ENCODE data around the gene RXFP1.
A peak's percentile ranks its signal among the peaks of the same experiment; 100 is the strongest.
"Not testable (repeated sequence)": the region's sequence is repeated elsewhere in the genome, so short reads cannot be mapped to it uniquely, and the experiment has no call there.

RXFP1 gene

DNA sequence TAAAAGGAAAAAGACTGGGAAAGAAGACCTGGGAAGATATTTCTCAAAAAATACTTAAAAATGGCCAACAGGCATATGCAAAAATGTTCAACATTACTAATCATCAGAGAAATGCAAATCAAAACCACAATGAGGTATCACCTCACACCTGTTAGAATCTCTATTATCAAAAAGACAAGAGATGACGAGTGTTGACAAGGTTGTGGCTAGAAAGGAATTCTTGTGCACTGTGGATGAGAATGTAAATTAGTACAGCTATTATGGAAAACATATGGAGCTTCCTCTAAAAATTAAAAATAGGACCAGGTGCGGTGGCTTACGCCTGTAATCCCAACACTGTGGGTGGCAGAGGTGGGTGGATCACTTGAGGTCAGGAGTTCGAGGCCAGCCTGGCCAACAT is 100.0 kb downstream of the RXFP1 start:
- no peak for DNase-seq

DNA sequence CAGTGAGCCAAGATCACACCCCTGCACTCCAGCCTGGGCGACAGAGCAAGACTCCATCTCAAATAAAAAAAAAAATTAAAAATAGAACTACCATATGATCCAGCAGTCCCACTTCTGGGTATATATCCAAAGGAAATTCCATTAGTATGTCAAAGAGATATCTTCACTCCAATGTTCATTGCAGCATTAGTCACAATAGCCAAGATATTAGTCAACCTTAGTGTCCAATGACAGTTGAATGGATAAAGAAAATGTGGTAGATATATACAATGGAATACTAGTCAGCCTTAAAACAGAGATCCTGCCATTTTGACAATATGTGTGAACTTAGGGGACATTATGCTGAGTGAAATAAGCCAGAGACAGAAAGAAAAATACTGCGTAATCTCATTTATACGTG is 100.6 kb downstream of the RXFP1 start:
- DNase-seq: no peak

DNA sequence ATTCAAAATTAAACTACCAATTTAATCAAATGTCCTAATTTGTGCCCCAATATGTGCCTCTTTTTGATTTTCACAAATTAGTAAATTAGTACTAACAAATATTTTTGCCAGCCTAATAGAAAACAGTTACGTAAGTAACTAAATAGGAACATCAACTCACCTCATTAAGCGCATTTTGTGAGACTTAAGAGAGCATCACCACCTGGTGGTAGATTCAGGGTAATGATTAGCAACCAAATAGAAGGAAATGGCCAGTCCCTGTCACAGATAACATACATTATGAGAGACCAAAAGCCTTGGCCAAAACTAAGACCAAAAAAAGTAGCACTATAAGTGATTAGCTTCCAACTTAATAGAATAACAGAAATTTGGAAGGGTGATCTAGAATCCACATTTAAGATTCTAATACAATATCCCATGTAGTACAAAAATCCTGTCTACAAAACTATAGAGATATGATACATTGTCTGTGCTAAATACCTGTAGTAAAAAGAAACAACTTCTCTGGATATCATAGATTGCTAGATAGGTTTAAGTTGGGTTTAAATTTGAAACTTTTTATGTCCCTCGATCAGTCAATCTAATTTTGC is 103.3 kb downstream of the RXFP1 start:
- DNase-seq: no peak

DNA sequence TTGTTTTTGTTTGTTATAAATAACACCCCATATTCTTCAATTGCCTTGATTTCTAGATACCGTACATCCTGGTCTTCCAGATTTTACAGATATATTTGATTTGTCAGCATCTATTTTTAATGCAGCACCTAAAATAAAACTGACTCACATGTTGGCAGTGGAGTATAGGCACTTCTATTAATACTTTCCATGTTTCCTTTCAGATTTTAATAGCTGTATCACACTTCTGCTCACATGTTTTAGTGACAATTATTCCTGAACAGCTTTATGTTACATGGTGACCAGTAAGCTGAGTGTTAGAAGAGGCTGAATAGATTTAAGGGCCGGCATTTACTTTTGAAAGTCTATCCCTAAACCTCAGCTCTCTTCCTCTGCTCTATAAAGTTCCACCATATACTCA is 103.9 kb downstream of the RXFP1 start:
- no peak for DNase-seq

DNA sequence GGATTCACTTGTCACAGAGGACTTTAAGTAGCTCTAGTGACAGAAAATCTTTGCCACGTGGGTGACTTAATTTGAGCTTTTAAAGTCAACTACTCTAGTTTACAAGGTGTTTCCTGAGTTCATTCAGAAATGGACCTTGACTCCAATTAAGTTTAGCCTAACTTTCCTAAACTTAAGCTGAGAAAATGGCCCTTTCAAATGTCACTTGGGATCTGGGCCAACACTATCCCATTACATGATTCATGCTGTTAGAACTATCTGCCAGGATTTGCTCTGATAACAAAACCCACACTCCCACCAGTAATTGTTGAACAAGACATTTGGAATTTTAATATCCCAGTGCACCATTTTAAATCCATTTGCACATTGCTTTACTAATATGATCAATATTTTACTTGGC is 109.2 kb downstream of the RXFP1 start:
- DNase-seq: no peak

DNA sequence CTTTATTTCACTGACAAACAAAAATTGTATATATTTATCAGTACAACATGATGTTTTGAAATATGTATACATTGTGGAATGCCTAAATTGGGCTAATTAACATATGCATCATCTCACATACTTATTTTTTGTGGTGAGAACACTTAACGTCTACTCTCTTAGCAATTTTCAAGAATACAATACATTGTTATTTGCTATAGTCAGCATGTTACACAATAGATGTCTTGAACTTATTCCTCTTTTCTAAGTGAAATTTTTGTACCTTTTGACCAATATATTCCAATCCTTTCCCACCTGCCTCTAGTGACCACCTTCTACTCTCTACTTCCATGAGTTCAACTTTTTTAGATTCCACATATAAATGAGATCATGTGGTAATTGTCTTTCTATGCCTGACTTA is 114.9 kb downstream of the RXFP1 start:
- no peak for DNase-seq

DNA sequence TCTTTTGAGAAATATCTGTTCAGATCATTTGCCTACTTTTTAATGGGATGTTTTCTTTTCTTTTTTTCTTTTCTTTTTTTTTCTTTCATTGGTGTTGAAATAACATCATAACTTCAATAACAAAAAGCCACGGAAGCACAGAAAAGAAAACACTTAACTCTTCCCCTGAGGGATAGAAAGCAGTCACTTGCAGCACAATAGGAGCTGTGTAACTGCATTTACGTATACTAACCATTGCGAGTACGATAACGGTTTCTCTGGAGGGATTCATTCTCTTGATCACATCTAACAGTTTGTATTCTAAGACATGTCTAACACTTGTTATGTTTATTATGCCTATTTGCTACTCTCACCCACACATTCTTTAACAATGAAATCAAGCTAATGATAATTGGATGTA is 122.7 kb downstream of the RXFP1 start:
- DNase-seq: no peak

DNA sequence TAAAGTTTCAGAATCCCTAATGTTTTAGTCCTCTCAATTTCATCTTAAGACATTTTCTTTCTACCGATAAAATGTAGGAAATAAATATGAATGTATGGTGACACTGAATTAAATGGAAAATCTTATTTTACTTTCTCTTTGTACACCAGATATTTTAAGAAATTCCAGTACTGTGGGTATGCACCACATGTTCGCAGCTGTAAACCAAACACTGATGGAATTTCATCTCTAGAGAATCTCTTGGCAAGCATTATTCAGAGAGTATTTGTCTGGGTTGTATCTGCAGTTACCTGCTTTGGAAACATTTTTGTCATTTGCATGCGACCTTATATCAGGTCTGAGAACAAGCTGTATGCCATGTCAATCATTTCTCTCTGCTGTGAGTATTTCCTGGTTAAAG is 123.1 kb downstream of the RXFP1 start:
- DNase-seq: no peak

DNA sequence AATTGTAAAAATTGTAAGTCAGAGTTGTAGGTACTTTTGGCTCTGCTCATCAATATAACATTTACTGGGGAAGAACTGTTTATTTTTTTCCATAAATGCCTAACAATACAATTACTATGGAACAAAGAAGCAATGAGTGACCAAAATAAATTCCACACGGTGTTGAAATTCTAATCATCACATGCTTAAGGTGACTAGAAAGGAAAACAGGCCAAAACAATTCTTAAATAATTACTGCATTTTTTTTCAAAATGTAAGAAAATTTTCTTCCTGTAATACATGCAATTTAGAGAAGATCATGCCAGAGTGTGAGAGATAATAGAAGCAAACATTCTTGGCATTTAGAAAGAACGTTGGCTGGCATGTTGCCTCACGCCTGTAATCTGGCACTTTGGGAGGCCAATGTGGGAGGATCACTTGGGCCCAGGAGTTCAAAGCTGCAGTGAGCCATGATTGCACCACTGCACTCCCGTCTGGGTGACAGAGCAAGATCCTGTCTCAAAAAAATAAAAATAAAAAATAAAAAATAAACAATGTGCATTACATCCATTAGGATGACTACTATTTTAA is 127.5 kb downstream of the RXFP1 start:
- no peak for DNase-seq

DNA sequence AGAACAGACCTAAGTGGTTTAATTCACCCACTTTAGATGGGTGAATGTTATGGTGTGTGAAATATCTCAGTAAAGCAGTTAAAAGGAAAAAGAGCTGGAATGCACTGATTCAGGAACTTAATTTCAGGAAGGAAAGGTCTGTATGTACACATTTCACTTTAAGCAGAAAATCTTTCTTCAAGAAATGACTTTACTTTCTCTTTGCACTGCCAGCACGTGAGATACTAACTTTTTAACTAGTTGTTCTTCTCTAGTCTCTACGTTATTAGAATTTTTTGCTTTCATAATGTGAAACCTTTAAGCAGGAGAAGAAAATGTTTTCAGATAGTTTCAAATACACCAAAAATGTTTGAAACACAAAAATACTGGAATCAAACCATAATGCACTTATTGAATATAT is 131.2 kb downstream of the RXFP1 start:
- DNase-seq: no peak

DNA sequence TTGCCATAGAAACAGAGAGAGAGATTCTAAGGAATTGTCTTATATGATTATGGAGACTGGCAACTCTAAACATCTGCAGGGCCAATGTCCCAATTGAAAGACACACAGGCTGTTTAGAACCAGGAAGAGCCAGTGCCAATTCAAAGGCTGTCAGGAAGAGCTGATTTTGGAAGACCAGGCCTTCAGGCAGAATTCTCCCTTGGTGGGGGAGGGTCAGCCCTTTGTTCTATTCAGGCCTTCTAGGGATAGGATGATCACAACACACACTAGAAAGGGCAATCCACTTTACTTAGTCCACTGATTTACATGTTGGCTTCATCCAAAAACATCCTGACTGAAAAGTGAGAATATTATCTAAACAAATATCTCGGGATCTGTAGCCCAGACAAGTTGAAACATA is 134.8 kb downstream of the RXFP1 start:
- no peak for DNase-seq

DNA sequence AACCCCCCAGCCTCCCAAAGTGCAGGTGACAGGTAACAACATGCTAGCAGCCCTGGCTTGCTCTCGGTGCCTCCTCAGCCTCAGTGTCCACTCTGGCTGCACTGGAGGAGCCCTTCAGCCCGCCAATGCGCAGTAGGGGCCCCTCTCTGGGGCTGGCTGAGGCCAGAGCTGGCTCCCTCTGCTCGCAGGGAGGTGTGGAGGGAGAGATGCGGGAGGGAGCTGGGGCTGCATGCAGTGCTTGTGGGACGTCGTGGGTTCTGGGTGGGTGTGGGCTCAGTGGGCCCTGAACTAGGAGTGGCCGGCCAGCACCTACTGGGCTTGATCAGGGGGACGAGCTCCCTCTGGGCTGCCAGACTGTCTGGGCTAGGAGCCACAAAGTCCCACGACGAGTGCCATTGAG is 135.6 kb downstream of the RXFP1 start:
- no peak for DNase-seq

DNA sequence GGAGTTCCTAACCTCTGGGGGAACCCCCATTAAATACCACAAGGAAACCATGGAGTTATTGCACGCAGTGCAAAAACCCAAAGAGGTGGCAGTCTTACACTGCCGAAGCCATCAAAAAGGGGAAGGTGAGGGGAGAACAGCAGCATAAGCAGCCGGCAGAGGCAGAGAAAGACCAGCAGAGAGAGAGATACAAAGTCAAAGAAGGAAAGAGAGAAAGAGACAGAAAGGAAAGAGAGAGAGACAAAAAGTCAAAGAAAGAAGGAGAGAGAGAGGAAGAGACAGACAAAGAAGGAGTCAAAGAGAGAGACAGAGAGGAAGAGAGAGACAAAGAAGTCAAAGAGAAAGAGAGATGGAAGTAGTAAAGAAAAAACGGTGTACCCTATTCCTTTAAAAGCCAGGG is 141.6 kb downstream of the RXFP1 start:
- not testable (repeated sequence) for DNase-seq

DNA sequence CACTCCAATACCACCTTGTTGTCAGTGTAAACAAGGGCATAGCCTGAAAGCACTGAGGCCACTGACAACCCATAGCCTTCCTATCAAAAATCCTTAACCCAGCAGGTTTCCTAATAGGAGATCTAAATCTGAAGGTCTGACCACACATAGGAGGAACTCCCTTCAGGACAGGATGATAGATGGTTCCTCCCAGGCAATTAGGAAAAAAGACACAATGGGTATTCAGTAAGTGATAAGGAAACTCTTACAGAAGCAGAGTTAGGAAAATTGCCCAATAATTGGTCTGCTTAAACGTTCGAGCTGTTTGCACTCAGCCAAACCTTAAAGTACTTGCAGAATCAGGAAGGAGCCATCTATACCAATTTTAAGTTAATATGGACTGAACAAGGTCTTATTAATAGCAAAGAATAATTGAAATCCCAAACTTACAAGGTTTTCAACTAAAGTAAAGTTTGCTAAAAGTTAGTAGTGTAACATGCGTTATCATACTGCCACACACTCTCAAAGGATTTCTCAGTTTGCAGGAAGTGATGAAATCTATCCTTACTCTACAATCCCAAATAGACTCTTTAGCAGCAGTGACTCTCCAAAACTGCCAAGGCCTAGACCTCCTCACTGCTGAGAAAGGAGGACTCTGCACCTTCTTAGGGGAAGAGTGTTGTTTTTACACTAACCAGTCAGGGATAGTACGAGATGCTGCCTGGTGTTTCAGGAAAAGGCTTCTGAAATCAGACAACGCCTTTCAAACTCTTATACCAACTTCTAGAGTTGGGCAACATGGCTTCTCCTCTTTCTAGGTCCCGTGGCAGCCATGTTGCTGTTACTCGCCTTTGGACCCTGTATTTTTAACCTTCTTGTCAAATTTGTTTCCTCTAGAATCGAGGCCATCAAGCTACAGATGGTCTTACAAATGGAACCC is 142.3 kb downstream of the RXFP1 start:
- not testable (repeated sequence) for DNase-seq

DNA sequence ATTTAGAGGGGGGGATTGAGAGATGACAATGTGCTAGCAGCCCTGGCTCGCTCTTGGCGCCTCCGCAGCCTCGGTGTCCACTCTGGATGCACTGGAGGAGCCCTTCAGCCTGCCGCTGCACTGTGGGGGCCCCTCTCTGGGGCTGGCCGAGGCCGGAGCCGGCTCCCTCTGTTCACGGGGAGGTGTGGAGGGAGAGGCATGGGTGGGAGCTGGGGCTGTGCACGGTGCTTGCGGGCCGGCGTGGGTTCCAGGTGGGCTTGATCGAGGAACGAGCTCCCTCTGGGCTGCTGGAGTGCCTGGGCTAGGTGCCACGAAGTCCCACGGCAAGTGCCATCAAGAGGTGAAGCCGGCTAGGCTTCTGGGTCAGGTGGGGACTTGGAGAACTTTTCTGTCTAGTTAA is 143.1 kb downstream of the RXFP1 start:
- DNase-seq: no peak

DNA sequence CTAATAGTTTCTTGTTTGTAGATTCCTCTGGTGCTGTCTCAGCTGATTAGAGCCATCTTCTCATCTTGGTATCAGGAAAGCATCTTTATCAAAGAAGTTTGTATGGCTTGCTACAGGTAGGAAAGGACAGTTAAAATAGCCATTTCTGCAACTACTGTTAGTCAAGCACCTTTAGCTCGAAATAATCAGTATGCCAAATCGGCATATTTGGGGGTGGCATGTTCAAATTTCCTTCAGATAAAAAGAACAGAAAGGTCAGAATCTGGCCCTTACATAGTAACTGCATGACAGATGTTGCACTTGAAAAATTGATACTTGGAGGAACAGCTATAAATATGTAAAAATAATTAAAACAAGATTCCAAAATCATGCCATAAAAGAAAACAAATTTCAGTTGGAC is 145.2 kb downstream of the RXFP1 start:
- no peak for DNase-seq

DNA sequence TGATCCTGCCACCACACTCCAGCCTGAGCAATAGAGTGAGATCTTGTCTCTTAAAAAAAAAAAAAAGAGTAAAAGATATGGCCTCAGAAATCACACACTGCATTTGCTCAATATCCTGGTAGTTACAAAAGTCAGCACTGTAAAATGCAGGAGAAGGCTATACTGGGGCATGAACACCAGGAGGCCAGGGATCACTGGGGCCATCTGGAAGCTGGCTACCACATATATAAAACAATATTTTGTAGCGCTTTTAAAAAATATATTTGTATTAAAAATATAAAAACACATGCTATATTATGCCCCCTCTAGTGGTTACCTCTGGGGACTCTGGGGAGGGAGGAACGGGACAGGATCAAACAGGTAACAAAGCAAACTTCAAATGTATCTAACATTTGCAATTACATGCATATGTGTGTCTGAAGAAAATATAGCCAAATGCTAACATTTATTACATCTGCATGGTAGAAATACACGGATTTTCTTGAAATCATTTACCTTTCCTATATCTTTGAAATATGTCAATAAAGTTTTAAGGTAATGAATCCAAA is 146.0 kb downstream of the RXFP1 start:
- peak; percentile 28 to 33 for DNase-seq

DNA sequence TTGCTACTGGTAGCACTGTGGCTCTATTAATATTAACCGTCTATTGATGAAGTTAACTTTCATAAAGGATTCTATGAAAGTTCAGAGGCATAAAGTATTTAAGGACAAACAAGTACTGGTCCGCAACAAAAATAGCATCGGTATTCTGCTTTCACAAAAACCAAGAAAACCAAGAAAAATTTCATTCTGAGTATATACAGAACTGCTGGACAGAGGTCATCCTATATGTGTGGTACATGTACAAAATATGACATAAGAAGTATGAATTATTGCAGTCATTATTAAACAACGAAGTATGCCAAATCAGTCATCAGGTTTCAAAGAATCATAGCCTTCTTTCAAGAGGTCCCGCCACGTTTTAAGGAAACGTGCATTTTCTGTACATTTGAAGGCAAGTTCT is 147.6 kb downstream of the RXFP1 start:
- no peak for DNase-seq

DNA sequence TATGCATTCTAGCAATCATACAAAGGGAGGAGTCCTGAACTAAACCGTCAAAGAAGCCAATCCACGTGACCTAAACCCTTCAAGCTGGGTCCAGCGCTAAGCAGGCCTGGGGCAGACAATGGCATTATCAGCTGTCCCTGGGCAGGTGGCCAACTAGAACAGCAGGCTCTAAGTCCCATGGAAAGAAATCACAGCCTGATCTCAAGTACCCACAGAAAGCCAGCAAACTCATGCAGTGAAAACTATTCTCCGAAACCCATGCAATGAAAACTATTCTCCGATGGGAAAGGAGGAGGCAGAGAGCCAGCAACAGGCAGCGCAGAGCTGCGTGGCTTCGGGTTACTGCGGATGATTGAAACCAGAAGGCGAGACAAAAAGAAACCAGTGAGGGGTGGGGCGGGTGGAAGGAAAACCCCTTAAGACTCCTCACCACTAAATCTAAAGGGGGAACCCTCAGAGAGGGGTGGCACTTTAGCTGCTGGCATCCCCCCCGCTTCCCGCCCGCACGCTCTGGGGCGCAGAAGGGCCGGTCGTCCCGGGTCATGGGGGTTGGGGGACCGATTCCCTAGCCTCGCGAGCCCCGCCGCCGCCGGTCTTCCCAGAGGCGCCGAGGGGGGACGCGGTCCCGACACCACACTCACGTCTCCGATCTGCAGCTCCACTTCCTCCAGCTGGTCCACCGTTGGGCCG is 149.4 kb downstream of the RXFP1 start:
- DNase-seq: peak; percentile 61 to 73

DNA sequence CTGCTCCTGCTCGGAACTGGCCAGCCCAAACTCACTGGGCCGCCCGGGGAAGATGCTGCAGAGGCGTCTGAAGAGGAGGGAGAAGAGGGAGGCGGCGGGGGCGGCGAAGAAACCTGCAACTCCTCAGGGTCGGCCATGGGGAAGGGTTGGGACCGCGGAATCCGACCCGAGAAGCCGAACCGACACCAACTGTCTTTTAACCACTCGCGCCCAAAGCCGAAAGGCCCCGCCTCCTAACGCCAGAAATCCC is 149.9 kb downstream of the RXFP1 start, which contains the start of gene C4orf46:
TSS of gene C4orf46 (minus strand) at position 223 of the 250 bp plus-strand sequence. CDS start at position 137, 86 bp downstream.
- DNase-seq: no peak

DNA sequence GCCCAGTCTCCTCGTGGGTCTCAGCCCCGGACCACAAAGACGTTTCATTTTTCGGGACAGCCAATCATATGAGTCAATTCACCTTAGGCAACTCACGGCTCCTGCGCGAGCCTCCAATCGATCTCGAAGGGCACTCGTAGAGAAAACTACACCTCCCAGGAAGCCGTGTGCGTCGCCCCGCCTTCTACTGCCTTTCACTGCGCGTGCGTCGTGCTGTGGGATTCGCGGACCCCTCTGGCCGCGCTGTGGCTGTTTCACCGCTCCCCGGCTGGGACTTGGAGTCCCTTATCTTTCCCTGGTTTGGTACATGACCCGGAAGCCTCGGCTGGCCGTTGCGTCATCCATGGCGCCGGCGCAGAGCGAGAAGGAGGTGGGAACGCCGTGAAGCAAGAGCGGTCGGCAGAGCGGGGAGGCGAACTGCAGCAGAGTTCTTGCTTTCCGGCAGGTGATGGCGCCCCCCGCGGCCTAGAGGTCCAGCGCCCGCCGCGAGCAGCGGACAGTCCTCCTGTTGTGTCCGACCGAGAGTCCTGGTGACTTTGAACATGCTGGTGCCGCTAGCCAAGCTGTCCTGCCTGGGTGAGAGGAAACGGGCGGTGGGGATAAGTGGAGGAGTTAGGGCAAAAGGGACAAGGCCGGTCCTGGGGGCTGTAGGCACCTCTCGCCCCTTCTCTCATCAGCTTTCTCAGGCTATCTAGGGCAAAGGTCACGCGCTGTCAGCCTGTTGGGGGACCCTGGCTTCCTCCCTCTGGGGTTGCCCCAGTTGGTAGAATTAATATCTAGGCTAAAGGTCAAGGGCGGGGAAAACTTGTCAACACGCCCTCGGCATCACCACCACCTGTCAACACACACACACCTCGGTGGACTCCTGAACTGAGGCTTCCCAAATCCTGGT is 150.5 kb downstream of the RXFP1 start, which contains the start of gene ETFDH:
TSS of gene ETFDH (plus strand) at position 382 of the 892 bp plus-strand sequence. CDS start at position 543, 161 bp downstream.
- peak; percentile 96 to 97 for DNase-seq

DNA sequence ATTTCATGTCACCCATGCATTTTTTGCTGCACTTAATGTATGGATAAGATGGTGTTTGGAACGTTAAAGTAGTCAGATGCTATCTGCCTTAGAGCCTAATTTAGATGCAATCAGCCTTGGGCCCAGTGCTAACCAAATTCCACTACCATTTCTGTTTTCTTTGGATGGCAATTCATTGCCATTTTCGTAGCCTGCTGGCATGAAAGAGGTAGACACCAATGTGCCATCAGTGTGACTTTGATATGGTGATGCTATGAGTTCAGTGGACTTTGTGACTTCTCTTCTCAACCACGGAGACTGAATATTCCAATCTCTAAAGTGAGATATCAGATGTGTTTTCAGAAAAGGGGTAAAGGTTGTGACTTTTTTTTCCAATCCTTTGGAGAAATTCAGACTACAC is 152.0 kb downstream of the RXFP1 start:
- DNase-seq: no peak

Data from activated CD4-positive, alpha-beta T cell treated with anti-CD3 and anti-CD28 coated beads, Interleukin-2, amount 50 U/mL, for 48 hours (primary cell).